ENCODE data around the gene GPR157.

DNA sequence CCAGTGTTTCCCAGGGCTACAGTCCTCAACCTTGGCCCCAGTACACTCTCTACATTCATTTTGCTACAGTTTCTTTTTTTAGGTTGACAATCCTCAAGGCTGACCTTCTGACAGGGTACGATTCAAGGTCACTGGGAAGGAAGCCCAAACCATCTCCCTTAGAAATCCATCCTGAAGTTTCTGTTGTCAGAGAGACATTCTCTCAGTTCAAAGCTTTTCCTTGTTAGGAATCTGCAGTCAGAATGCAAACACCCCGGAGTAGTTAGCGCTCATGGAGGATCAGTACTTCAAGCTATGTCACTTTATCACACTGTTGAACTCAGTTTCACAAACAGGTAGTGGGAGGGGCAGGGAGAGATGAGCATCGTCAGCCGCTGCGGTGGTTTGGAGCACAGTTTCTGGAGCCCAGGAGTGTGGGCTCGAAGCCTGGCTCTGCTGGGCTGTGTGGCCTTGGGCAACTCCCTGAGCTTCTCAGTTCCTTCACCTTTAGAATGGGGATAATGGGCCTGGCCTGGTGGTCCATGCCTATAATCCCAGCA, 63.6 kb downstream of the GPR157 start:
- TF ChIP-seq, protein P1, sequence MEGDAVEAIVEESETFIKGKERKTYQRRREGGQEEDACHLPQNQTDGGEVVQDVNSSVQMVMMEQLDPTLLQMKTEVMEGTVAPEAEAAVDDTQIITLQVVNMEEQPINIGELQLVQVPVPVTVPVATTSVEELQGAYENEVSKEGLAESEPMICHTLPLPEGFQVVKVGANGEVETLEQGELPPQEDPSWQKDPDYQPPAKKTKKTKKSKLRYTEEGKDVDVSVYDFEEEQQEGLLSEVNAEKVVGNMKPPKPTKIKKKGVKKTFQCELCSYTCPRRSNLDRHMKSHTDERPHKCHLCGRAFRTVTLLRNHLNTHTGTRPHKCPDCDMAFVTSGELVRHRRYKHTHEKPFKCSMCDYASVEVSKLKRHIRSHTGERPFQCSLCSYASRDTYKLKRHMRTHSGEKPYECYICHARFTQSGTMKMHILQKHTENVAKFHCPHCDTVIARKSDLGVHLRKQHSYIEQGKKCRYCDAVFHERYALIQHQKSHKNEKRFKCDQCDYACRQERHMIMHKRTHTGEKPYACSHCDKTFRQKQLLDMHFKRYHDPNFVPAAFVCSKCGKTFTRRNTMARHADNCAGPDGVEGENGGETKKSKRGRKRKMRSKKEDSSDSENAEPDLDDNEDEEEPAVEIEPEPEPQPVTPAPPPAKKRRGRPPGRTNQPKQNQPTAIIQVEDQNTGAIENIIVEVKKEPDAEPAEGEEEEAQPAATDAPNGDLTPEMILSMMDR (IDR thresholded peaks at IDR 0.05): no peak
- TF ChIP-seq POLR2A (IDR thresholded peaks at IDR 0.05): no peak

Measured in Peyer's patch (tissue), 4 donors.